ENCODE results near the gene SLC27A3. TPM values are rescaled to one million over a fixed set of nuclear protein-coding genes. Genes with fewer than 3 reads are reported as not detected.

The SLC27A3 gene
- total and polyA plus RNA-seq, 4 donors = 26.3 to 166 (median 53.4) TPM

- intact Hi-C loops (cut with DNase I) = no loop called here
- 66 to 74% methylated on average over 5 of the region's 5 CpGs for WGBS, 2 donors
- DNase-seq (no peak), ATAC-seq (ENCODE audit: low FRiP score) (peak; percentile 39)
- Histone ChIP-seq H3K9me3 (ENCODE audit: control insufficient read depth, low read length) (no peaks in the 10 kb centered on the region), H3K4me1 (ENCODE audit: control insufficient read depth in 1 of 2, insufficient read depth in 2 of 2, low read length in 2 of 2) (no peaks in the 10 kb centered on the region), H3K36me3 (ENCODE audit: control insufficient read depth in 1 of 2, insufficient read depth in 2 of 2, low read length in 1 of 2) (peaks cover 5 to 9% of the 10 kb centered on the region in 2 donors), H3K4me3 (ENCODE audit: low read length in 2 of 2) (no peak overlapping the region), H3K27ac (ENCODE audit: low read depth in 1 of 2, low read length in 2 of 2) (no peak overlapping the region), H3K27me3 (ENCODE audit: control insufficient read depth in 1 of 2, insufficient read depth in 2 of 2, low read length in 1 of 2) (no peaks in the 10 kb centered on the region)
Measured at GRCh38 chr1:153805042-153805745, 30.0 kb downstream of the SLC27A3 start.

- ATAC-seq (ENCODE audit: low FRiP score) (no peak), DNase-seq (no peak)
- WGBS, 2 donors = 80 to 81% methylated on average over 11 of the region's 11 CpGs
- Histone ChIP-seq H3K4me1 (ENCODE audit: control insufficient read depth in 1 of 2, insufficient read depth in 2 of 2, low read length in 2 of 2) (no peaks in the 10 kb centered on the region), H3K9me3 (ENCODE audit: control insufficient read depth, low read length) (no peaks in the 10 kb centered on the region), H3K4me3 (ENCODE audit: low read length in 2 of 2) (no peak overlapping the region), H3K36me3 (ENCODE audit: control insufficient read depth in 1 of 2, insufficient read depth in 2 of 2, low read length in 1 of 2) (peaks cover 5 to 11% of the 10 kb centered on the region in 2 donors), H3K27me3 (ENCODE audit: control insufficient read depth in 1 of 2, insufficient read depth in 2 of 2, low read length in 1 of 2) (no peaks in the 10 kb centered on the region), H3K27ac (ENCODE audit: low read depth in 1 of 2, low read length in 2 of 2) (no peak overlapping the region)
- intact Hi-C loops (cut with DNase I) = no loop called here
Measured at GRCh38 chr1:153805886-153806719, 30.9 kb downstream of the SLC27A3 start.

GRCh38 chr1:153816283-153816889, 41.2 kb downstream of the SLC27A3 start:
- Histone ChIP-seq H3K27ac (ENCODE audit: low read depth in 1 of 2, low read length in 2 of 2) (peak overlapping the region in 1 of 2 donors; percentile 23), H3K4me3 (ENCODE audit: low read length in 2 of 2) (no peak overlapping the region), H3K36me3 (ENCODE audit: control insufficient read depth in 1 of 2, insufficient read depth in 2 of 2, low read length in 1 of 2) (peaks cover 0 to 11% of the 10 kb centered on the region in 2 donors), H3K9me3 (ENCODE audit: control insufficient read depth, low read length) (no peaks in the 10 kb centered on the region), H3K4me1 (ENCODE audit: control insufficient read depth in 1 of 2, insufficient read depth in 2 of 2, low read length in 2 of 2) (peaks cover 0 to 3% of the 10 kb centered on the region in 2 donors), H3K27me3 (ENCODE audit: control insufficient read depth in 1 of 2, insufficient read depth in 2 of 2, low read length in 1 of 2) (no peaks in the 10 kb centered on the region)
- WGBS, 2 donors = 50 to 52% methylated on average over 13 of the region's 13 CpGs
- intact Hi-C loops (cut with DNase I) = no loop called here
- ATAC-seq (ENCODE audit: low FRiP score) (no peak), DNase-seq (no peak)

- H3K27ac ChIP-seq (ENCODE audit: low read depth in 1 of 2, low read length in 2 of 2) = no peak overlapping the region
- DNase-seq (no peak), ATAC-seq (ENCODE audit: low FRiP score) (no peak)
- WGBS, 2 donors = 72 to 74% methylated on average over 2 of the region's 2 CpGs
- H3K4me3 ChIP-seq (ENCODE audit: low read length in 2 of 2) = no peak overlapping the region
- intact Hi-C loops (cut with DNase I) = no loop called here
- H3K36me3 ChIP-seq (ENCODE audit: control insufficient read depth in 1 of 2, insufficient read depth in 2 of 2, low read length in 1 of 2) = peaks cover 0 to 9% of the 10 kb centered on the region in 2 donors
- H3K9me3 ChIP-seq (ENCODE audit: control insufficient read depth, low read length) = no peaks in the 10 kb centered on the region
- H3K4me1 ChIP-seq (ENCODE audit: control insufficient read depth in 1 of 2, insufficient read depth in 2 of 2, low read length in 2 of 2) = peaks cover 0 to 3% of the 10 kb centered on the region in 2 donors
- no peaks in the 10 kb centered on the region for H3K27me3 ChIP-seq (ENCODE audit: control insufficient read depth in 1 of 2, insufficient read depth in 2 of 2, low read length in 1 of 2)
Measured at GRCh38 chr1:153818876-153819275, 43.7 kb downstream of the SLC27A3 start.

GRCh38 chr1:153827168-153827964, 52.2 kb downstream of the SLC27A3 start:
- 83% methylated on average over 6 of the region's 6 CpGs for WGBS, 2 donors
- peaks cover 0 to 3% of the 10 kb centered on the region in 2 donors for H3K4me1 ChIP-seq (ENCODE audit: control insufficient read depth in 1 of 2, insufficient read depth in 2 of 2, low read length in 2 of 2)
- intact Hi-C loops (cut with DNase I) = no loop called here
- no peaks in the 10 kb centered on the region for H3K9me3 ChIP-seq (ENCODE audit: control insufficient read depth, low read length)
- H3K36me3 ChIP-seq (ENCODE audit: control insufficient read depth in 1 of 2, insufficient read depth in 2 of 2, low read length in 1 of 2) = peaks cover 2 to 4% of the 10 kb centered on the region in 2 donors
- H3K27me3 ChIP-seq (ENCODE audit: control insufficient read depth in 1 of 2, insufficient read depth in 2 of 2, low read length in 1 of 2) = no peaks in the 10 kb centered on the region
- no peak overlapping the region for H3K4me3 ChIP-seq (ENCODE audit: low read length in 2 of 2)
- H3K27ac ChIP-seq (ENCODE audit: low read depth in 1 of 2, low read length in 2 of 2) = no peak overlapping the region
- DNase-seq (no peak), ATAC-seq (ENCODE audit: low FRiP score) (no peak)

Other genes starting within 250 kb of the SLC27A3 start
- 1,000 to 10,000 TPM in 1 of 2 donors, 100 to 1,000 TPM in 1; 934 to 1,126 TPM for gene S100A6, start 239.4 kb upstream of the SLC27A3 start, total RNA-seq
- 1,000 to 10,000 TPM; 3,932 to 5,181 TPM for gene S100A6, start 239.4 kb upstream of the SLC27A3 start, polyA plus RNA-seq
- gene S100A5, start 234.5 kb upstream of the SLC27A3 start, total RNA-seq = not detected
- not detected for gene S100A5, start 234.5 kb upstream of the SLC27A3 start, polyA plus RNA-seq
- gene S100A4, start 229.6 kb upstream of the SLC27A3 start, total RNA-seq = 100 to 1,000 TPM; 406 to 967 TPM
- 1,000 to 10,000 TPM; 3,369 to 4,033 TPM for gene S100A4, start 229.6 kb upstream of the SLC27A3 start, polyA plus RNA-seq
- 1 to 10 TPM; 2.3 to 3.8 TPM for gene S100A3, start 226.1 kb upstream of the SLC27A3 start, total RNA-seq
- gene S100A3, start 226.1 kb upstream of the SLC27A3 start, polyA plus RNA-seq = 10 to 100 TPM in 1 of 2 donors, 1 to 10 TPM in 1; 3.0 to 11.7 TPM
- 1 to 10 TPM; 1.8 TPM for gene S100A2, start 209.6 kb upstream of the SLC27A3 start, total RNA-seq
- 1 to 10 TPM; 2.1 to 6.4 TPM for gene S100A2, start 209.6 kb upstream of the SLC27A3 start, polyA plus RNA-seq
- 10 to 100 TPM; 72.8 to 83.4 TPM for gene S100A16, start 162.3 kb upstream of the SLC27A3 start, total RNA-seq
- 100 to 1,000 TPM in 1 of 2 donors, 10 to 100 TPM in 1; 86.5 to 116 TPM for gene S100A16, start 162.3 kb upstream of the SLC27A3 start, polyA plus RNA-seq
- not detected for gene S100A14, start 159.1 kb upstream of the SLC27A3 start, total RNA-seq
- 10 to 100 TPM in 1 of 2 donors, 1 to 10 TPM in 1; 2.5 to 91.2 TPM for gene S100A14, start 159.1 kb upstream of the SLC27A3 start, polyA plus RNA-seq
- gene S100A13, start 147.9 kb upstream of the SLC27A3 start, total RNA-seq = 100 to 1,000 TPM in 1 of 2 donors, 10 to 100 TPM in 1; 80.0 to 111 TPM
- gene S100A13, start 147.9 kb upstream of the SLC27A3 start, polyA plus RNA-seq = 100 to 1,000 TPM; 243 to 245 TPM
- gene S100A1, start 147.0 kb upstream of the SLC27A3 start, total RNA-seq = under 1 TPM in 1 of 2 donors, not detected in 1; 0.69 TPM
- gene S100A1, start 147.0 kb upstream of the SLC27A3 start, polyA plus RNA-seq = 1 to 10 TPM in 1 of 2 donors, under 1 TPM in 1; 0.23 to 7.1 TPM
- gene CHTOP, start 141.3 kb upstream of the SLC27A3 start, total RNA-seq = 10 to 100 TPM; 54.3 to 57.0 TPM
- gene CHTOP, start 141.3 kb upstream of the SLC27A3 start, polyA plus RNA-seq = 10 to 100 TPM; 34.4 to 51.8 TPM
- gene SNAPIN, start 116.7 kb upstream of the SLC27A3 start, total RNA-seq = 10 to 100 TPM; 30.4 to 35.4 TPM
- 10 to 100 TPM; 52.6 to 55.6 TPM for gene SNAPIN, start 116.7 kb upstream of the SLC27A3 start, polyA plus RNA-seq
- 10 to 100 TPM; 70.6 to 82.9 TPM for gene ILF2, start 104.4 kb upstream of the SLC27A3 start, total RNA-seq
- 10 to 100 TPM; 67.0 to 72.8 TPM for gene ILF2, start 104.4 kb upstream of the SLC27A3 start, polyA plus RNA-seq
- gene NPR1, start 96.7 kb upstream of the SLC27A3 start, total RNA-seq = 100 to 1,000 TPM; 116 to 168 TPM
- 100 to 1,000 TPM in 1 of 2 donors, 10 to 100 TPM in 1; 39.4 to 110 TPM for gene NPR1, start 96.7 kb upstream of the SLC27A3 start, polyA plus RNA-seq
- gene INTS3, start 47.4 kb upstream of the SLC27A3 start, total RNA-seq = 10 to 100 TPM; 52.2 to 76.7 TPM
- 100 to 1,000 TPM in 1 of 2 donors, 10 to 100 TPM in 1; 10.9 to 101 TPM for gene INTS3, start 47.4 kb upstream of the SLC27A3 start, polyA plus RNA-seq
- 10 to 100 TPM; 52.3 to 67.8 TPM for gene GATAD2B, start 147.6 kb downstream of the SLC27A3 start, total RNA-seq
- 1 to 10 TPM; 6.4 to 7.8 TPM for gene GATAD2B, start 147.6 kb downstream of the SLC27A3 start, polyA plus RNA-seq
- gene DENND4B, start 171.3 kb downstream of the SLC27A3 start, total RNA-seq = 10 to 100 TPM; 45.7 to 94.7 TPM
- gene DENND4B, start 171.3 kb downstream of the SLC27A3 start, polyA plus RNA-seq = 10 to 100 TPM in 1 of 2 donors, 1 to 10 TPM in 1; 6.6 to 34.6 TPM
- gene CRTC2, start 183.2 kb downstream of the SLC27A3 start, total RNA-seq = 10 to 100 TPM; 31.2 to 49.7 TPM
- gene CRTC2, start 183.2 kb downstream of the SLC27A3 start, polyA plus RNA-seq = 10 to 100 TPM; 14.4 to 71.0 TPM
- 10 to 100 TPM; 88.9 to 91.1 TPM for gene SLC39A1, start 188.1 kb downstream of the SLC27A3 start, total RNA-seq
- 10 to 100 TPM; 54.5 to 96.7 TPM for gene SLC39A1, start 188.1 kb downstream of the SLC27A3 start, polyA plus RNA-seq
- 1 to 10 TPM; 5.0 to 8.9 TPM for gene CREB3L4, start 192.5 kb downstream of the SLC27A3 start, total RNA-seq
- 10 to 100 TPM in 1 of 2 donors, 1 to 10 TPM in 1; 1.4 to 10.7 TPM for gene CREB3L4, start 192.5 kb downstream of the SLC27A3 start, polyA plus RNA-seq
- gene JTB, start 202.3 kb downstream of the SLC27A3 start, total RNA-seq = 10 to 100 TPM; 84.8 to 88.3 TPM
- gene JTB, start 202.3 kb downstream of the SLC27A3 start, polyA plus RNA-seq = 100 to 1,000 TPM; 204 to 227 TPM
- 100 to 1,000 TPM; 127 to 135 TPM for gene RAB13, start 210.9 kb downstream of the SLC27A3 start, total RNA-seq
- 100 to 1,000 TPM; 266 to 643 TPM for gene RAB13, start 210.9 kb downstream of the SLC27A3 start, polyA plus RNA-seq
- gene RPS27, start 215.4 kb downstream of the SLC27A3 start, total RNA-seq = 1,000 to 10,000 TPM; 1,406 to 1,521 TPM
- over 10,000 TPM; 13,485 to 25,693 TPM for gene RPS27, start 215.4 kb downstream of the SLC27A3 start, polyA plus RNA-seq

Measured in aorta (tissue), 5 donors.